G401 (cell line): ENCODE measurements around the gene G3BP2. TPM values are rescaled to one million over a fixed set of nuclear protein-coding genes. Genes with fewer than 3 reads are reported as not detected.

Experiments used
- DNase-seq: peaks from one replicate; pipeline ENCODE4 v3.0.0-alpha.2; 2015; ENCODE audit warnings: low spot score
- in situ Hi-C: cut with HindIII; loops from 2 replicates; pipeline ENCODE4 v1.10.0; 2016; ENCODE audit warnings: low sequenced_read_pairs, mixed read lengths
- total RNA-seq: library from RNA; depleted of rRNA; stranded (reverse); fragments of >200 nt; shearing (Covaris generic); gene quantifications from 2 replicates; pipeline ENCODE4 v1.2.3, GENCODE V29; 2014

G3BP2 gene
- total RNA-seq, 1 experiment from 2014 or later = 45.0 TPM

DNA sequence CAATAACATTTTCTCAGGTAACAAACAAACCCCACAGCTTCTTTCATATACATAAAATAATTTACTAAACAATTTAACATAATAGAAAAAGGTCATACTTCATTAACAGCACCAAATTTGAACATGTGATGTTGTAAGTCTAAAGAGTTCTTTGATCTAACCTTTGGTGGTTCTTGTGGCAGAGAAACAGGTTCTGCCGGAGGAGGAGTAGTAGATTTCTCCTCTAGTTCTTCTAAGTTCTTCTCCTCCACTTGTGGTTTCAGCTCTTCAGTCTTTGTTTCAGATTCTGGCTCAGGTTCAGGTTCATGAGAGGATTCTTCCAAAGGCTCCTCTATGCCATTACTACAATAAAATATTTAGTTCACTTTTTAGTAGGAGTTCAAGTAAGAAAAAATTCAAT, 18.3 kb downstream of the G3BP2 start:
- in situ Hi-C loops = no loop called here
- DNase-seq = no peak

DNA sequence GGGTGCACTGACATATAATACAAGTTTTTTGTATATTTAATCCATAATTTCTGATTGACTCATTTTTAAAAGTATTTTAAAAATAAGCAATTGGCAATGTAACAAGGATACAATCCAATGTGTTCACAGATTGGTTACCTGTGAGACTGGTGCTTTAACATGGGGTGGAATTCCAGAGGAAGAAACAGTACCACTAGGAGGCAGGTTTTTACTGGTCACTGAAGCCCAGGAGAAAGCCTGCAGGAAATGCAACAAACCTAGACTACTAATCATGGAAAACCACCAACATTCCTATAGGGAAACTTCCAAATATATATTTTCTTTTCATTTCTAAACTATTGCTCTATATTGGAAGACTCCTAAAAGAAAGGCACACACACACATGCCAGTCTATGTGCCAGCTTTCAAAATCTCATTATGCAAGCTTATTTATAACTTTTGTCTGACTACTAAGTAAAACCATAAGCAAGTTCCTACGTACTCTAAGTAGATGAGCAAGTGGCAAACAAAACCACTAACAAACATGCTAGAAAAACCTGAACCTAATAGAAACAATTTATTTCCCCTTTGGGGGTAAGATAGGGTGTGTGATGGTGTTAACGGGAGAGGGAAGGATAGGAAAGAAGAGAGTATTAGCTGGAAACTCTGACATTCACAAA, 19.2 kb downstream of the G3BP2 start:
- in situ Hi-C loops = no loop called here
- DNase-seq = peak; percentile 20

DNA sequence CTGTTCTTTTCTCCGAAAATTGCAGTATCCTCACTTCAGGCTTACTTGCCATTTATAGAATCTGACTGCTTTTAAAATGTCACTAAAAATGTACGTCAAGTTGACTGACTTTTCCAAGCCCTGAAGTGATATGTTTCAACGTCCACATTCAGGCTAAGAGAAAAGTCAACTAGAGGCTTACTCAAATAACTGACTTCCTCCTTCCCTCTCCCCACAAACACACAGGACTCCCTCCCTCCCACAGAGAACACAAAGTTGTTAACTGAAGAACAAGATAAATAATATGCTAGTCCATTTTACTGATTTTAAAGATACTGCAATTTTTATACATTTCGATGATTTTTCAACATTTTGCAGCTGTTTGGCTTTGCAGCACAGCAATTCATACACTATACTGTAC, 29.1 kb downstream of the G3BP2 start:
- DNase-seq = no peak
- in situ Hi-C loops = no loop called here

DNA sequence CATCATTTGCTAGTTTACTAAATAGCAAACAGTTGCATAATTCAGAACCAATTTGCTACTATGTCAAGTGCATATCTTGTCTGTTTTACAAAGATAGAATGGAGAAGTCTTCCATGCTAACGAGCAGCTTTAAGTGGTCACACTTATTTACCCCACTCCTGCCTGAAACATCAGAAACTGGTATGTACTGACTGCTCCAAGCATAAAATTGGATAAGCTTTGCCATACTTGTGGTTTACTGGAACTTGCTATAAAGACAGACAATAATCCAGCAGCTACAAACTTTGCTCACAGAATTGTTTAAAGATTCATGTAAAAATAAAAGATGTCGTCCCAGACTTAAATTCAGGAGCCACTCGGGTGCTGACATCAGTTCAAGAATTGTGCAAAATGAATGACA, 29.6 kb downstream of the G3BP2 start:
- in situ Hi-C loops = no loop called here
- DNase-seq = no peak

DNA sequence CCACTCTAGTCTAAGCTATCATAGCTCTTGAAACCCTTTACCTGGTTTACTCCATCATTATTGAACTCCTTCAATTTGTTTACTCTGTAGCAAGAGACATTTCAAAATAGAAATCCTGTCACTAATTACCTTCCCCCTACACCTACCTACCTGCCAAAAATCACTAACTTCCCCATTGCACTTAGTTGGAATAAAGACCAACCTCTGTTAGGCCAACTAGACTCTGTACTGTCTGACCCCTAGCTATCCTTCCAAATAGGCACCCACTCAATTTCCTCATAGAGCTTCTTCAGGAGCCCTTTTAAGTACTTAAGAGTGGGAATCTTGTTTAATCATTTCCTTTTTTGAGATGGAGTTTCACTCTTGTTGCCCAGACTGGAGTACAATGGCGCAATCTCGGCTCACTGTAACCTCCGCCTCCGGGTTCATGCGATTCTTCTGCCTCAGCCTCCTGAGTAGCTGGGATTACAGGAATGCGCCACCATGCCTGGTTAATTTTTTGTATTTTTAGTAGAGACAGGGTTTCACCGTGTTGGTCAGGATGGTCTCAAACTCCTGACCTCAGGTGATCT, 34.0 kb downstream of the G3BP2 start:
- no peak for DNase-seq
- in situ Hi-C loops = no loop called here

DNA sequence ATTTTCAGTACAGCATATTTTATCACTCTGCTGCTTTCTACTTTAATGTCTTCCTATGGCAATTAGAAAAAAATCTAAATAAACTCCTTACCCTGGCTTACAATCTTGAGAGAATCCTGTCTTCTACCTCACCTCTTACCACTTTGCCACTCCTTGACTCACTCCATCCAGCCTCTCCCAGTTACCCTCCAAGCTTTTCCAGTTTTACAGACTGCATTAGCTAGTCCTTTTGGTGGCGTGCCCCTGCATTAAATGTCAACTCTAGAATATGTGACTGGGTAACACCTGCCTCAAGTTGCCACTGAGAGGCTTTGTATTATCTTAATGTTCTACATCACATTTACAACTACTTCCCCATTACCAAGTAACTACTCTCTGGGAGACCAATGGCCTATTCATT, 35.4 kb downstream of the G3BP2 start:
- in situ Hi-C loops = no loop called here
- DNase-seq = no peak

DNA sequence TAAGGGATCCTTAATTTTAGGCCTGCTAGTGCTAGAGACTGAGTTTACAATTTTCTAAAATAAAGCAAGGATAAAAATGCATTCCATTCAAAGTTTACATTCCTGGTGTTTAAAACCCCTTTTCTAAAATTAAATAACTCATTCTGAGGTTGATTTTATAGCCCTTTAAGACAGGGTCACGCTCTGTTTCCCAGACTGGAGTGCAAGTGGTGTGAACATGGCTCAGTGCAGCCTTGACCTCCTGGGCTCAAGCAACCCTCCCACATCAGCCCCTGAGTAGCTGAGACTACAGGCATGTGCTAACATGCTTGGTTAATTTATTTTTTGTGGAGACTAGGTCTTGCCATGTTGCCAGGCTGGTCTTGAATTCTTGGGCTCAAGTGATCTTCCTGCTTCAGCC, 36.0 kb downstream of the G3BP2 start:
- no peak for DNase-seq
- in situ Hi-C loops = no loop called here

DNA sequence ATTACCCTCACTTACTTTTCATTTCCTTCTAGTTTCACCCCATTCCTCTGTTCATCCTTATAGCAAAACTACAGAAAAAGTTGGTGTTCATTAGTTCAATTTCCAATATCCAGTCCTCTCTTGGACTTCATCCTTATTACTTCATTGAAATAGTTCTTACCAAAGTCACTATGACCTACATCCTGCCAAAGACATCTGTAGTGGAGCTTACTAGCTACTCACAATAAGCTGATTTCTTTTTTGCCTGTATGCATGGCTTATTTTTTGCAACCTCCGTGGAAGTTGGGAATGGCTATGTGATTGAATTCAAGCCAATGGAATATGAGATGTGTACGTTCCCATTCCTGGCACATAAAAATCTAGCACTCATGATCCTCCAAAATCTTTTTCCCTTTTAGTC, 38.3 kb downstream of the G3BP2 start:
- DNase-seq = no peak
- in situ Hi-C loops = no loop called here

DNA sequence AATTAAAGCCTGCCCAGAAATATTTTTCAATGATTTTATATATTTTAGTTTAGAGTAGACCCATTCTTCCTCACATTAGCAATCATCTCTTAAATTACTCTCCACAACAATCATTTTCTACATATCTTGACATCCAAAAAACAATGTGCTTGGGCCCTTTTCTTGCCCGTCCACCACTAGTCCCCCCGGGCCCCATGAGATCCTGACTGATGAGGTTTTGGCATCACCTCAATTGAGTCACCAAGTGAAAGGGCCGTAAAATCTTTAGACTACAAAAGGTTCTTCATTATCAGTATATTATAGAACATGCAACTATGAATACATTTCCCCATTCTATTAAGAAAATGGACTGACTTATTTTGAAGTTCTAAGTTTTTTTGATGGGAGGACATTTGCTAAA, 38.9 kb downstream of the G3BP2 start:
- no peak for DNase-seq
- in situ Hi-C loops = no loop called here

DNA sequence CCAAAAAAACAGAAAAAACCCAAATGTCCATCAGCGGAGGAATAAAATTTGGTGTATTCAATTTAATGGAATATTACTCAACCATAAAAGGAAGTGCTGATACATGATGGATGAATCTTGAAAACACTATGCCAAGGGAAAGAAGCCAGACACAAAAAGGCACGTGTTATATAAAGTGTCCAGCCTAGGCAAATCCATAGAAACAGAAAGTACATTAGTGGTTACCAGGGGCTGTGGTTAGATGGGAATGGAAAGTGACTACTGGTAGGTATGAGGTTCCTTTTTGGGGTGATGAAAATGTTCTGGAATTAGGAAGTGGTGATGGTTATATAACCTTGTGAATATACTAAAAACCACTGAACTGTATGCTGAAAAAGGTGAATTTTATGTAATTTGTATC, 39.4 kb downstream of the G3BP2 start:
- in situ Hi-C loops = no loop called here
- no peak for DNase-seq

DNA sequence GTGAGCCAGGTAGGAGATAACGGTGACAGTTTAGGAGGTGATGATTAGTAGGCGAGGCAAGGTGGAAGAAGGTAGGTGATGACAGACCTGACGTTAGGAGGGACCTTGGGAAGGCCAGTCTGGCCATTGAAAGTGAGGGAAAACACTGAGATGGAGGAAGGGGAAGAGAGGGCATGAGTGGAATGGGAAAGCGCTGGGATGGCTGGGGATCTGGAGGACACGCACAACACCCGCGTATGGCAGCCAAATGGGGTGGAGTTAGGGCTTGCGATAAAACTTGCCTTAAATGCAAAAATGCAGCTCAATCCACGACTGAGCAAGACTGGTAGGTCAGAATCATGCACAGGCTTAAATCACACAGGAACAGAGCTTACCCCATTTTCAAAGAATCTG, 42.3 kb downstream of the G3BP2 start:
- peak; percentile 64 for DNase-seq
- in situ Hi-C loops = no loop called here

DNA sequence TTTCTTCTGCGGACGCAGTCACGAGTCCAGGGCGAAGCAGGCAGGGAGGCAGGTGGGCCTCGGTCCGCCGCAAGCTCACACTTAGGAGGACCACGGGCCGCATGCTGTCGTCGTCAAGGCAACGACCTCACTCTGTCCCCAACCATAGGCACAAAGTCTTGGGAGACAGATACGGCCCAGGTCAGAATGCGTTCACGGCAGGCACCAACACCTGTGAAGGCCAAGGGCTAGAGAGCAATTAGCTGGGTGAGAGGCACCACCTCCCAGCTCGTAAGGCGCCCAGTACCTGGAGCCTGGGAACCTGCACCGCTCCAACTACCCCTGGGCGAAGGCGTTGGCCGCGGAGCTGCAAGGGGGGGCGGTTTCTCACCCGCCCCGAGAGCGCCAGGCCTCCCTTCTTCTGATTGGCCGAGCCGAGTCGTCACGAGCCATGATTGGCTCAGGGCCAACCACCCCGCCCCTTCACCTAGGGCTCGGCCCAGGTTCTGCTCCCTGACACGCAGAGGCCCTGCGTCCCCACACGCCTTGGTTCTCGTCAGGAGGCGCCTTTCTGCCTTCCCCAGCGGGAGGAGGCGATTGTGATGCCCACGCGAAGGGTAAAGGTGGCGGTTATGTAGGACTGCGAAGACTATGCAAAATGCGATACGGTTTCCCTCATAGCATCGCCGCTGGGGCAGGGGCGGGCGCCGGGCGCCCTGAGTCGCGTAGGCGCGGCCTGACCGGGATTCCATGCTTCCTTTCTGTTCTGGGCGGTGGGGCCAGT, 42.9 kb downstream of the G3BP2 start, which contains the start of gene CDKL2:
TSS of gene CDKL2 (minus strand) at position 355 of the 763 bp plus-strand sequence. CDS start 4,540 bp downstream, outside the sequence.
- peak; percentile 93 for DNase-seq
- in situ Hi-C loops = no loop called here

DNA sequence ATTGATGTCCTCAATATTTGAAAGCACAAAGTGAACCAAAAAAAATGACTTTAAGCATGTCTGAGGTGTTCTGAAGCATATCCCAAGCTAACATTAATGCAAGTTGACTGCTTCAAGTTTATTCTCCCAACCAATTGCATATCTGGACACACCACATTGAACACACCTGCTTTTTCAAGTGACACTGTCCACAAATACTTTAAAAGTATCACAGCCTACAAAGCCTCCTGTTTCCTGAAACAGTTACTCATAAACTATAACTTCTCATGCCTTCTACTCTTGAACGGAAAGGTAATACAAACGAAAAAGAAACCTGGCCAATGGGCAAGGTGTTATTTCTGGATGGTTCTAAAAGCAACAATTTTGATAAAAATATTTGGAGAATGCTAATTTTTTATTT, 44.0 kb downstream of the G3BP2 start:
- in situ Hi-C loops = no loop called here
- DNase-seq = peak; percentile 11

DNA sequence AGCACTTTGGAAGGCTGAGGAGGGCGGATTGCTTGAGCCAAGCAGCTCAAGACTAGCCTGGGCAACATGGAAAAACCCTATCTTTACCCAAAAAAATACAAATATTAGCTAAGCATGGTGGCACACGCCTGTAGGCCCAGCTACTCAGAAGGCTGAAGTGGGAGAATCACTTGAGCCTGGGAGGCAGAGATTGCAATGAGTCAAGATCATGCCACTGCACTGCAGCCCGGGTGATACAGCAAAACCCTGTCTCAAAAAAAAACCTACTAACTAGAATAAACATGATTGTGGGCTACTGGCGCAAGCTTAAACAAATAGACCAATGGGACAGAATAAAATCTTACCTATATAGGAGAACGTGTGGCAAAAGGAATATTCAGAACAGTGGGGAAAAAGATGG, 50.2 kb downstream of the G3BP2 start:
- no peak for DNase-seq
- in situ Hi-C loops = no loop called here

DNA sequence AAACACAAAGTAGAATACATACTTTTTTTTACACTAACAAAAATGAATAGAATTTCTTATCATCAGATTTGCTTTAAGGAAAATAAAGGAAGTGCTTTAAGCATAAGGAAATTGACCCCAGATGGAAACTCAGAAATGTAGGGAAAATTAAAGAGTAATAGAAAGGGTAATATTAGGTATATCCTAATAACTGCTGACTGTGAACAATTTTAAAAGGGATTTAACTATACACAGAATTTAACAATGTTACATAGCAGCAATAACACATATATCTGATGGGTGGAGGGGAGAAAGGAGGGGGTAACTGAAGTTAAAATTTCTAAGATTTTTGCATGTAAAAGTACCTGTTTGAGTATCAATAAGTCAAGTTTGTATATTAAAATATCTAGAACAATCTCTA, 51.5 kb downstream of the G3BP2 start:
- in situ Hi-C loops = no loop called here
- DNase-seq = no peak

DNA sequence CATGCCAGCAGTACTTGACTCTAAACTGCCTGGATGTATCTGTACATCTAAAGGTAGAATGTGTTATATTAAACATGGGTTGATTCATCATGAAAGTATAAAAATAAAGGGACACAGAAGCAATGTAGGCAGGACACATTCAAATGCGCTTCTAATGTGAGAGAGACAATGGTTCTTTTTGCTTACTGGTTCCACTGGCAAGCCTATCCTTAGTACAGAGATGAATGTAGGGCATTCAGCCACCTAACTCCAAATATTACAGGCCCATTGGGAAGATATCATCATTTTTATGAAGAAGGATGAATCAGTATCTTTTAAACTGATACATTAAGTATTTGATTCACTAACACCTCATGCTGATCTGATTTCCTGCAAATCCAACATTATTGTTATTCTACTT, 60.9 kb downstream of the G3BP2 start:
- no peak for DNase-seq
- in situ Hi-C loops = no loop called here

DNA sequence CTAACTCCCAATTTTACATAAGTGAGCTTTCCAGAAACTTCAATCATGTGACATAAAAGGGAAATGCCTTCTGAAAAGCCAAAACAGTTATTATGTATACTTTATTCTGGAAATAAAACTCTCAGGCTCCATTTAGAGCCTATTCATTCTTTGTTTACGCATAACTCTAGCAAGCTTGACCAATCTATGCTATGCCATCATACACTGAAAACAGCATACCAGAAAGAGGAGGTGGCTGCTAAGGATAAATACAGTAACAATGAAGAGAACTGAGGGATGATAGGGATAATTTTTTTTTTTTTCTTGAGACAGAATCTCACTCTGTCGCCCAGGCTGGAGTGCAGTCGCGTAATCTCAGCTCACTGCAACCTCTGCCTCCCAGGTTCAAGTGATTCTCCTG, 67.3 kb downstream of the G3BP2 start:
- in situ Hi-C loops = no loop called here
- no peak for DNase-seq

DNA sequence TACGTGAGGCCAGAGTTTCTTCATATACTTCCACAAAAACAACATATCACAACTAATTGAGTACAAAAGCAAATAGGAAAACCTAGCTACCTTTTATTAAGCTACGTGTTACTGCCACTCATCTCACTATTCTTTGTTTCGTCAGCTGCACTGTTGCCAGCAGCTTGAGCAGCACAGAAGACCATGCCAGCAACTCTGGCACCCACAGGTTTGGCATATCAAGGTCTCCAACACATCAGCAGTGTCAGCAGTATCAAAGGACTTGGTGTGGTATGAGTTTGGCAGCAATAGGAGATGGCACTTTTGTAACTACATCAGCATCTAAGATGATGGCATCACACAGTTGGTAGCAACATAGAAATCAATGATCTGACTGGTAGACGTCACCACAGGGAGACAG, 73.6 kb downstream of the G3BP2 start:
- in situ Hi-C loops = no loop called here
- DNase-seq = no peak

DNA sequence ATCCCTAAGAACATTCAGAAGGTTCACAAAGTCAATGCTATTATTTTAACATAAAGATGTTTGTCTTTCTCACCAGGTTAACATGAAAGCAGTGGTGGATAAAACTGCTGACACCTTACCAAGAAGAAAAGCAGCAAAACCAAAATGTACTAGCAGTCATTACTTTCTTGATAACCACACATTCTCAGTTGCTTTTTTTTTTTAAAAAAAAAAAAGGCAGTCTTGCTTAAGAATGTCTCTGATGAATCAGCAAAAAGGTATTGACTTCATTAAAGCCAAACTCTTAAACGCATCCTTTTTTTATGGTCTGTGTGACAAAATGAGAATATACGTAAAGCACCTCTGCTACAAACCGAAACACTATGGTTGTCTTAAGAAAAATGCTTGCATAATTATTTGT, 74.8 kb downstream of the G3BP2 start:
- in situ Hi-C loops = no loop called here
- no peak for DNase-seq

DNA sequence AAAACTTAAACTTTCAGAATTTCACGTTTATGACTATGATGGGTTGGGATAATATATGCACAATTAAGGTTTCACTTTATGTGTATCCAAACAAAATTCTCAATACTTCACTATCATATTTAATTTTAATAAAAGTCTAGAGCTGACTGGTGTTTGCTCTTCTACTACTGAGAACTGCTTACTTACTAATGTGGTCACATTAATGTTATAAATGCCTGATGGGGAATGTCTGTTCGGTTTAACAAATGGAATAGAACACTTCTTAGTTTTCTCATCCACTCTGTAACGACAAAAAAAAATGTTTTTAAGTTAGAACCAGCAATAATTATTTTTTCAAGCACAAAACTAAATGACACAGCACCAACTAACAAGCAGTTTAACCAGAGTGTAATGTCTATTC, 77.2 kb downstream of the G3BP2 start:
- no peak for DNase-seq

DNA sequence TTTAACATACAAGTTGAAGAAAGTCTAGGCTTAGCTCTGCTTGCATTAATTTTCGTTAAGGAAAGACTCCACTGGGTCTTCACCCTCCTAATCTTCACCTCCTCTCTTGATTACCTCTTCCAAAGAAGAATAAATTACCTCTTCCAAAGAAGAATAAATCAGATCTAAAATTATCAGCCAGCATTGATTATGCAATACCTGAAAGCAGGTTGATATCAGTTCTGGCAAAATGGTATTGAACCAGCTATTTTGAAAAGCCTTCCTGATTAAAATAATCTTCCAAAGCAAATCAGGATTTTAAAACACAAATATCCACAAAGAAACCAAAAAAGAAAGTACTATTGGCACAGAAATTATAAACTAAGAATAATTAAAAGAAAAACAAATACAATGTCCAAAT, 79.8 kb downstream of the G3BP2 start:
- in situ Hi-C loops = no loop called here
- DNase-seq = no peak

More for the DNA sequence above, 77.2 kb downstream of the G3BP2 start:
- in situ Hi-C loops = no loop called here
